Measurements from ENCODE around the gene GLRA1. TPM values are rescaled to one million over a fixed set of nuclear protein-coding genes. Genes with fewer than 3 reads are reported as not detected.

GLRA1 gene
- total RNA-seq, 1 donor from 2014 or later, result not detected

GRCh38 chr5:151872701-151873100 is 52.0 kb downstream of the GLRA1 start:
- Mint-ChIP-seq H3K4me3 (no peak overlapping the region), H3K4me1 (no peaks in the 10 kb centered on the region), H3K27me3 (ENCODE audit: low read depth) (no peaks in the 10 kb centered on the region), H3K9me3 (peaks cover 5% of the 10 kb centered on the region), H3K27ac (no peak overlapping the region), H3K36me3 (no peaks in the 10 kb centered on the region)
- TF ChIP-seq, protein P1, sequence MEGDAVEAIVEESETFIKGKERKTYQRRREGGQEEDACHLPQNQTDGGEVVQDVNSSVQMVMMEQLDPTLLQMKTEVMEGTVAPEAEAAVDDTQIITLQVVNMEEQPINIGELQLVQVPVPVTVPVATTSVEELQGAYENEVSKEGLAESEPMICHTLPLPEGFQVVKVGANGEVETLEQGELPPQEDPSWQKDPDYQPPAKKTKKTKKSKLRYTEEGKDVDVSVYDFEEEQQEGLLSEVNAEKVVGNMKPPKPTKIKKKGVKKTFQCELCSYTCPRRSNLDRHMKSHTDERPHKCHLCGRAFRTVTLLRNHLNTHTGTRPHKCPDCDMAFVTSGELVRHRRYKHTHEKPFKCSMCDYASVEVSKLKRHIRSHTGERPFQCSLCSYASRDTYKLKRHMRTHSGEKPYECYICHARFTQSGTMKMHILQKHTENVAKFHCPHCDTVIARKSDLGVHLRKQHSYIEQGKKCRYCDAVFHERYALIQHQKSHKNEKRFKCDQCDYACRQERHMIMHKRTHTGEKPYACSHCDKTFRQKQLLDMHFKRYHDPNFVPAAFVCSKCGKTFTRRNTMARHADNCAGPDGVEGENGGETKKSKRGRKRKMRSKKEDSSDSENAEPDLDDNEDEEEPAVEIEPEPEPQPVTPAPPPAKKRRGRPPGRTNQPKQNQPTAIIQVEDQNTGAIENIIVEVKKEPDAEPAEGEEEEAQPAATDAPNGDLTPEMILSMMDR (IDR thresholded peaks at IDR 0.05; ENCODE audit: unreplicated experiment), result no peak
- DNase-seq (ENCODE audit: low spot score in 2 of 2, unreplicated experiment in 2 of 2), result no peak

- H3K4me3 Mint-ChIP-seq, result no peak overlapping the region
- TF ChIP-seq, protein P1 (IDR thresholded peaks at IDR 0.05; ENCODE audit: unreplicated experiment), result no peak
- H3K4me1 Mint-ChIP-seq, result no peaks in the 10 kb centered on the region
- H3K36me3 Mint-ChIP-seq, result no peaks in the 10 kb centered on the region
- no peak for DNase-seq (ENCODE audit: low spot score in 2 of 2, unreplicated experiment in 2 of 2)
- H3K27ac Mint-ChIP-seq, result no peak overlapping the region
- no peaks in the 10 kb centered on the region for H3K9me3 Mint-ChIP-seq
- no peaks in the 10 kb centered on the region for H3K27me3 Mint-ChIP-seq (ENCODE audit: low read depth)
Observed at GRCh38 chr5:151870820-151871219, 53.8 kb downstream of the GLRA1 start.

GRCh38 chr5:151870271-151870670 is 54.4 kb downstream of the GLRA1 start:
- no peaks in the 10 kb centered on the region for H3K27me3 Mint-ChIP-seq (ENCODE audit: low read depth)
- H3K4me3 Mint-ChIP-seq, result no peak overlapping the region
- TF ChIP-seq, protein P1 (IDR thresholded peaks at IDR 0.05; ENCODE audit: unreplicated experiment), result no peak
- no peaks in the 10 kb centered on the region for H3K4me1 Mint-ChIP-seq
- no peak overlapping the region for H3K27ac Mint-ChIP-seq
- no peaks in the 10 kb centered on the region for H3K9me3 Mint-ChIP-seq
- no peak for DNase-seq (ENCODE audit: low spot score in 2 of 2, unreplicated experiment in 2 of 2)
- no peaks in the 10 kb centered on the region for H3K36me3 Mint-ChIP-seq

DNA sequence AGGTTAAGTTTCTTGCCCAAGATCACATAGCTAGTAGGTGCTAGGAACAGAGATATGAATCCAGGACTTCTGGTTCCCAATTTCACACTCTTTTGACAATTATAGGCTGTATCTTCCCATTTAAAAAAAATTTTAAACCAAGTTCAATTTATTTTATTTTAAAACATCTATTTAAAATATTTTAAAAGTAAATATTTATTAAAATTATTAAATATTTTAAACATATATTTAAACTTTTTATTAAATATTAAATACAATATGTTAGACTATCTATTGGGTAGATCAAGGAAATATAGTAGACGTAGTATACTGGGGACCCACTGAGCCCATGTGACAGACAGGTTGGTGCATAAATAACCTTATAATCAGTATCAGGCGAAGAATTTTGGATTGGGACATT is 54.8 kb downstream of the GLRA1 start:
- TF ChIP-seq, protein P1 (IDR thresholded peaks at IDR 0.05; ENCODE audit: unreplicated experiment), result no peak
- Mint-ChIP-seq H3K4me1 (no peaks in the 10 kb centered on the region), H3K9me3 (no peaks in the 10 kb centered on the region), H3K36me3 (no peaks in the 10 kb centered on the region), H3K4me3 (no peak overlapping the region), H3K27me3 (ENCODE audit: low read depth) (no peaks in the 10 kb centered on the region), H3K27ac (no peak overlapping the region)
- DNase-seq (ENCODE audit: low spot score in 2 of 2, unreplicated experiment in 2 of 2), result no peak

DNA sequence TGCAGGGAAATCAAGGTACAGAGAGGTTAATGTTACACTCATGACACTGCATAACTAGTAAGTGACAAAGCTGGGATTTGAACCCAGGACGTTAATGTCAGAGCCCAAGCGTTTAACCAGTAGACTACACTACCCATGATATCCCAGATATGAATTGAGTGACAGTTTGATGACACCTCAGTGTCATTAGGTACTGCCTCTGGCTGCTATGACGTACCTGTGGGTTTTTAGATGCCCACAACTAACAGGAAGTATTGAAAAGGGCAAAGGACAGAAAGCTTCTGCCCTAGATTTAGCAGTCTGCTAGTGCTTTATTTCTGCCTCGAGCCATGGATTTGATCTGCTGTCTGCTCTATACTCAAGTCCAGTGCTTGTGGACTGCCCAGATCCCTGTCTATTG is 56.2 kb downstream of the GLRA1 start:
- no peak for DNase-seq (ENCODE audit: low spot score in 2 of 2, unreplicated experiment in 2 of 2)
- Mint-ChIP-seq H3K4me1 (no peaks in the 10 kb centered on the region), H3K9me3 (no peaks in the 10 kb centered on the region), H3K27ac (no peak overlapping the region), H3K4me3 (no peak overlapping the region), H3K36me3 (no peaks in the 10 kb centered on the region), H3K27me3 (ENCODE audit: low read depth) (no peaks in the 10 kb centered on the region)
- TF ChIP-seq, protein P1 (IDR thresholded peaks at IDR 0.05; ENCODE audit: unreplicated experiment), result no peak

Data from mesothelial cell of epicardium (in vitro differentiated cells).